ENCODE measurements around the gene SETDB1. TPM values are rescaled to one million over a fixed set of nuclear protein-coding genes. Genes with fewer than 3 reads are reported as not detected.

The SETDB1 gene
- total RNA-seq, 1 experiment from 2014 or later = 67.4 TPM

DNA sequence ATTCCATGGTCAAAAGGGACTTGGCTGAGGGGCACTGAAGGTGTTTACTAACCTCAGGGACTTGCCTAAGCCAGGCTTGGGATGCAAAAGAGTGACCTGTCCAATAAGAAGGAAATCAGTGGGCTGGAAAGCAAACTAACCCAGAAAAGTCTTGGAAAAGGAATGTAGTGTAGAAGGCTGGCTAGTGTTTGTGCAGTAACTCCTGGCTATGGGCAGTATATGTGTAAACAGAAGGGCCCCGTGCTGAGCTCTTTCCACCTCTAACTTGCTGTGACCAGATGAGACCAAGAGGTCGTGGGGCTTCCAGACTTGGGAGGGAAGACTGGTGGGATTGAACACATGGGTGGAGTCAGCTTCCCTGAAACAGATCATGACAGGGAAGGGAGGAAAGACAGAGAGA is 76.4 kb downstream of the SETDB1 start:
- Mint-ChIP-seq H3K36me3 (ENCODE audit: insufficient read depth, unreplicated experiment) (peaks cover 27% of the 10 kb centered on the region), H3K27me3 (ENCODE audit: insufficient read depth, unreplicated experiment) (no peaks in the 10 kb centered on the region), H3K4me1 (ENCODE audit: insufficient read depth, unreplicated experiment) (peaks cover 32% of the 10 kb centered on the region), H3K27ac (ENCODE audit: low read depth, unreplicated experiment) (no peak overlapping the region), H3K9me3 (ENCODE audit: unreplicated experiment) (no peaks in the 10 kb centered on the region), H3K4me3 (ENCODE audit: unreplicated experiment) (peak overlapping the region; percentile 13)
- TF ChIP-seq, protein P1, sequence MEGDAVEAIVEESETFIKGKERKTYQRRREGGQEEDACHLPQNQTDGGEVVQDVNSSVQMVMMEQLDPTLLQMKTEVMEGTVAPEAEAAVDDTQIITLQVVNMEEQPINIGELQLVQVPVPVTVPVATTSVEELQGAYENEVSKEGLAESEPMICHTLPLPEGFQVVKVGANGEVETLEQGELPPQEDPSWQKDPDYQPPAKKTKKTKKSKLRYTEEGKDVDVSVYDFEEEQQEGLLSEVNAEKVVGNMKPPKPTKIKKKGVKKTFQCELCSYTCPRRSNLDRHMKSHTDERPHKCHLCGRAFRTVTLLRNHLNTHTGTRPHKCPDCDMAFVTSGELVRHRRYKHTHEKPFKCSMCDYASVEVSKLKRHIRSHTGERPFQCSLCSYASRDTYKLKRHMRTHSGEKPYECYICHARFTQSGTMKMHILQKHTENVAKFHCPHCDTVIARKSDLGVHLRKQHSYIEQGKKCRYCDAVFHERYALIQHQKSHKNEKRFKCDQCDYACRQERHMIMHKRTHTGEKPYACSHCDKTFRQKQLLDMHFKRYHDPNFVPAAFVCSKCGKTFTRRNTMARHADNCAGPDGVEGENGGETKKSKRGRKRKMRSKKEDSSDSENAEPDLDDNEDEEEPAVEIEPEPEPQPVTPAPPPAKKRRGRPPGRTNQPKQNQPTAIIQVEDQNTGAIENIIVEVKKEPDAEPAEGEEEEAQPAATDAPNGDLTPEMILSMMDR (IDR thresholded peaks at IDR 0.05; ENCODE audit: unreplicated experiment) = no peak
- DNase-seq (ENCODE audit: unreplicated experiment) = no peak
- ChIA-PET POLR2A (interaction anchor here (1.1 to 1.3 kb wide), 3 partner anchors 8 to 26 kb away, joined by 3 to 6 read pairs (median 3); partner anchors contain the start of gene ANXA9), CTCF (interaction anchor here (0.5 to 12.4 kb wide), 6 partner anchors 8 to 177 kb away, joined by 3 to 302 read pairs (median 4); partner anchors contain the start of genes ANXA9, CDC42SE1, CERS2 and TNFAIP8L2)
- BruUV-seq (replicated peaks) = no TSS peak
- intact Hi-C loops (cut with micrococcal nuclease) = no loop called here

GRCh38 chr1:151003180-151003579 is 77.0 kb downstream of the SETDB1 start:
- DNase-seq (ENCODE audit: unreplicated experiment) = no peak
- POLR2A ChIA-PET = interaction anchor here (0.7 to 1.2 kb wide), 4 partner anchors 9 to 73 kb away, joined by 3 read pairs; no protein-coding TSS in a partner anchor
- TF ChIP-seq, protein P1 (IDR thresholded peaks at IDR 0.05; ENCODE audit: unreplicated experiment) = no peak
- peaks cover 37% of the 10 kb centered on the region for H3K4me1 Mint-ChIP-seq (ENCODE audit: insufficient read depth, unreplicated experiment)
- no peak overlapping the region for H3K4me3 Mint-ChIP-seq (ENCODE audit: unreplicated experiment)
- H3K27ac Mint-ChIP-seq (ENCODE audit: low read depth, unreplicated experiment) = no peak overlapping the region
- CTCF ChIA-PET = interaction anchor here (0.5 to 1.2 kb wide), 4 partner anchors 8 to 380 kb away, joined by 3 to 5 read pairs (median 4); partner anchors contain the start of gene CDC42SE1
- H3K9me3 Mint-ChIP-seq (ENCODE audit: unreplicated experiment) = no peaks in the 10 kb centered on the region
- H3K36me3 Mint-ChIP-seq (ENCODE audit: insufficient read depth, unreplicated experiment) = peaks cover 27% of the 10 kb centered on the region
- BruUV-seq (replicated peaks) = no TSS peak
- intact Hi-C loops (cut with micrococcal nuclease) = no loop called here
- H3K27me3 Mint-ChIP-seq (ENCODE audit: insufficient read depth, unreplicated experiment) = no peaks in the 10 kb centered on the region

- ChIA-PET POLR2A (interaction anchor here (0.6 to 3.7 kb wide), 53 partner anchors 10 to 1118 kb away, joined by 3 to 61 read pairs (median 5); partner anchors contain the start of genes ANXA9, APH1A, C1orf56 and CDC42SE1), CTCF (interaction anchor here (0.5 to 3.7 kb wide), 33 partner anchors 10 to 750 kb away, joined by 3 to 113 read pairs (median 5); partner anchors contain the start of genes ANXA9, BNIPL, CDC42SE1 and MLLT11)
- TF ChIP-seq, protein P1 (IDR thresholded peaks at IDR 0.05; ENCODE audit: unreplicated experiment) = no peak
- no TSS peak for BruUV-seq (replicated peaks)
- intact Hi-C loops (cut with micrococcal nuclease) = loop anchor here (1.0 to 5.0 kb wide), 3 partner anchors 27 to 444 kb away; partner anchors contain the start of gene CDC42SE1
- H3K4me3 Mint-ChIP-seq (ENCODE audit: unreplicated experiment) = peak overlapping the region; percentile 94
- H3K9me3 Mint-ChIP-seq (ENCODE audit: unreplicated experiment) = no peaks in the 10 kb centered on the region
- H3K36me3 Mint-ChIP-seq (ENCODE audit: insufficient read depth, unreplicated experiment) = peaks cover 16% of the 10 kb centered on the region
- no peaks in the 10 kb centered on the region for H3K27me3 Mint-ChIP-seq (ENCODE audit: insufficient read depth, unreplicated experiment)
- peaks cover 43% of the 10 kb centered on the region for H3K4me1 Mint-ChIP-seq (ENCODE audit: insufficient read depth, unreplicated experiment)
- H3K27ac Mint-ChIP-seq (ENCODE audit: low read depth, unreplicated experiment) = peak overlapping the region; percentile 99
- peak; percentile 38 for DNase-seq (ENCODE audit: unreplicated experiment)
Measured at GRCh38 chr1:151005729-151006319, 79.7 kb downstream of the SETDB1 start.
